Mesenchymal stem cell (in vitro differentiated cells and primary cell): ENCODE measurements around the gene VPS54.
A peak's percentile ranks its signal among the peaks of the same experiment; 100 is the strongest.
"Not testable (repeated sequence)": the region's sequence is repeated elsewhere in the genome, so short reads cannot be mapped to it uniquely, and the experiment has no call there.

Experiments used
- DNase-seq: peaks from one replicate; pipeline ENCODE4 v3.0.0-alpha.2; 2013
- H2AFZ ChIP-seq: one replicate; pipeline ENCODE4 v1.6.1; 2013; ENCODE audit warnings: low read depth, mild to moderate bottlenecking, control low read depth, inconsistent platforms, low read length, moderate library complexity
- H2AK5ac ChIP-seq: 2 replicates; pipeline ENCODE4 v1.6.1; 2013; ENCODE audit warnings: low read length, moderate library complexity, mild to moderate bottlenecking, inconsistent platforms; ENCODE audit not compliant: severe bottlenecking
- H2BK120ac ChIP-seq: one replicate; pipeline ENCODE4 v1.6.1; 2013; ENCODE audit warnings: low read depth, mild to moderate bottlenecking, inconsistent platforms, low read length, moderate library complexity
- H2BK12ac ChIP-seq, 2 experiments: one replicate each; pipeline ENCODE4 v1.6.1; 2013; ENCODE audit warnings: inconsistent platforms in 2 of 2, low read length in 2 of 2, mild to moderate bottlenecking in 2 of 2, moderate library complexity in 2 of 2, control low read depth in 1 of 2
- H2BK15ac ChIP-seq: one replicate; pipeline ENCODE4 v1.6.1; 2013; ENCODE audit warnings: mild to moderate bottlenecking, low read depth, inconsistent platforms; ENCODE audit not compliant: poor library complexity, severe bottlenecking
- H2BK5ac ChIP-seq: 2 replicates; pipeline ENCODE4 v1.6.1; 2013; ENCODE audit warnings: low read depth, mild to moderate bottlenecking, low read length, control low read depth, inconsistent platforms; ENCODE audit not compliant: poor library complexity, severe bottlenecking
- H3K14ac ChIP-seq, 2 experiments: one replicate each; pipeline ENCODE4 v1.6.1; 2013; ENCODE audit warnings: inconsistent platforms in 2 of 2, low read length in 2 of 2, control low read depth in 1 of 2, mild to moderate bottlenecking in 1 of 2, moderate library complexity in 1 of 2
- H3K18ac ChIP-seq, 2 experiments: one replicate each; pipeline ENCODE4 v1.6.1; 2013; ENCODE audit warnings: inconsistent platforms in 2 of 2, low read length in 2 of 2, control low read depth in 1 of 2, low read depth in 1 of 2, mild to moderate bottlenecking in 1 of 2
- H3K23ac ChIP-seq, 2 experiments: one replicate each; pipeline ENCODE4 v1.6.1; 2013; ENCODE audit warnings: inconsistent platforms in 2 of 2, low read length in 2 of 2, mild to moderate bottlenecking in 2 of 2, moderate library complexity in 2 of 2, control low read depth in 1 of 2
- H3K27ac ChIP-seq: 2 replicates; pipeline ENCODE4 v1.5.1; 2013; ENCODE audit warnings: mild to moderate bottlenecking, moderate library complexity, low read length, control low read depth, inconsistent platforms; ENCODE audit not compliant: poor library complexity, severe bottlenecking
- H3K27me3 ChIP-seq, 2 experiments: 2 replicates each; pipeline versions ENCODE4 v1.6.1 to v1.7.0; 2013; ENCODE audit warnings: low read length in 2 of 2, mild to moderate bottlenecking in 2 of 2, moderate library complexity in 2 of 2, control low read depth in 1 of 2, inconsistent platforms in 1 of 2; ENCODE audit not compliant: control insufficient read depth in 1 of 2, insufficient read depth in 1 of 2
- H3K36me3 ChIP-seq, 2 experiments: 2 replicates each; pipeline versions ENCODE4 v1.6.1 to v1.7.0; 2013; ENCODE audit warnings: low read length in 2 of 2, control low read depth in 1 of 2, inconsistent platforms in 1 of 2, low read depth in 1 of 2, mild to moderate bottlenecking in 1 of 2; ENCODE audit not compliant: insufficient read depth in 2 of 2, control insufficient read depth in 1 of 2
- H3K4ac ChIP-seq, 2 experiments: one replicate each; pipeline ENCODE4 v1.6.1; 2013; ENCODE audit warnings: inconsistent platforms in 2 of 2, low read length in 2 of 2, mild to moderate bottlenecking in 2 of 2, moderate library complexity in 2 of 2, control low read depth in 1 of 2, low read depth in 1 of 2
- H3K4me1 ChIP-seq: 2 replicates; pipeline ENCODE4 v1.6.1; 2013; ENCODE audit warnings: low read depth, low read length, control low read depth; ENCODE audit not compliant: control insufficient read depth, insufficient read depth
- H3K4me2 ChIP-seq: 2 replicates; pipeline ENCODE4 v1.6.1; 2013; ENCODE audit warnings: low read length, mild to moderate bottlenecking, inconsistent platforms; ENCODE audit not compliant: poor library complexity, severe bottlenecking
- H3K4me3 ChIP-seq, 2 experiments: 2 replicates each; pipeline versions ENCODE4 v1.5.1 to v1.7.0; 2013; ENCODE audit warnings: low read length in 2 of 2, mild to moderate bottlenecking in 2 of 2, control low read depth in 1 of 2, low read depth in 1 of 2; ENCODE audit not compliant: insufficient read depth in 1 of 2
- H3K79me1 ChIP-seq: replicated peaks from 2 replicates; pipeline ENCODE4 v1.6.1; 2013; ENCODE audit warnings: mild to moderate bottlenecking, control low read depth, low read length, inconsistent platforms; ENCODE audit not compliant: poor library complexity, severe bottlenecking
- H3K9ac ChIP-seq: 2 replicates; pipeline ENCODE4 v1.7.0; 2013; ENCODE audit warnings: mild to moderate bottlenecking, low read length, moderate library complexity
- H3K9me3 ChIP-seq: 2 replicates; pipeline ENCODE4 v1.7.0; 2013; ENCODE audit warnings: mild to moderate bottlenecking, low read length; ENCODE audit not compliant: control insufficient read depth
- H4K8ac ChIP-seq: one replicate; pipeline ENCODE4 v1.6.1; 2013; ENCODE audit warnings: inconsistent platforms, mild to moderate bottlenecking, low read length, moderate library complexity
- H4K91ac ChIP-seq: one replicate; pipeline ENCODE4 v1.6.1; 2013; ENCODE audit warnings: mild to moderate bottlenecking, low read length, inconsistent platforms
- WGBS: methylation state at CpG from one replicate; pipeline ENCODE4 v1.1.7; 2013; ENCODE audit warnings: mixed read lengths; 5-methylcytosine and 5-hydroxymethylcytosine counted together

VPS54 gene

GRCh38 chr2:63996582-63997198 lies 22.5 kb downstream of the VPS54 start:
- not testable (repeated sequence) for H3K14ac ChIP-seq, H3K4ac ChIP-seq, H4K8ac ChIP-seq, H3K23ac ChIP-seq, H2BK5ac ChIP-seq, H2AFZ ChIP-seq, H3K36me3 ChIP-seq, H3K18ac ChIP-seq, H3K27me3 ChIP-seq, H3K9ac ChIP-seq, H2AK5ac ChIP-seq, H4K91ac ChIP-seq, H2BK12ac ChIP-seq, H2BK120ac ChIP-seq, DNase-seq, H3K4me1 ChIP-seq, H3K27ac ChIP-seq, H3K4me3 ChIP-seq, H3K9me3 ChIP-seq, H3K4me2 ChIP-seq, H2BK15ac ChIP-seq
- WGBS, result 98% methylated on average over 8 of the region's 10 CpGs
- H3K79me1 ChIP-seq, result peaks cover 27% of the 10 kb centered on the region

GRCh38 chr2:63994329-63995070 lies 24.7 kb downstream of the VPS54 start:
- not testable (repeated sequence) for H3K27ac ChIP-seq, H2BK15ac ChIP-seq, H3K9me3 ChIP-seq, H3K18ac ChIP-seq, H3K4me1 ChIP-seq, H2BK5ac ChIP-seq, H3K4me2 ChIP-seq, H3K9ac ChIP-seq, H3K36me3 ChIP-seq, H3K14ac ChIP-seq, H3K27me3 ChIP-seq, H2BK120ac ChIP-seq, H2AFZ ChIP-seq, H3K4ac ChIP-seq, H3K23ac ChIP-seq, H4K91ac ChIP-seq, H4K8ac ChIP-seq, H2AK5ac ChIP-seq, H3K4me3 ChIP-seq, H2BK12ac ChIP-seq
- DNase-seq, result peak; percentile 15
- H3K79me1 ChIP-seq, result peaks cover 27% of the 10 kb centered on the region
- WGBS, result 100% methylated on average over 7 of the region's 9 CpGs

- DNase-seq, result no peak
- no peak overlapping the region for H3K27ac ChIP-seq
- peaks cover 3% of the 10 kb centered on the region for H3K9me3 ChIP-seq
- H2BK120ac ChIP-seq, result no peak overlapping the region
- H4K91ac ChIP-seq, result no peak overlapping the region
- H2BK5ac ChIP-seq, result no peak overlapping the region
- 96% methylated on average over 5 of the region's 5 CpGs for WGBS
- H2BK15ac ChIP-seq, result no peak overlapping the region
- no peaks in the 10 kb centered on the region for H3K27me3 ChIP-seq
- no peak overlapping the region for H3K14ac ChIP-seq
- H3K23ac ChIP-seq, result no peak overlapping the region
- H3K4me2 ChIP-seq, result no peak overlapping the region
- no peaks in the 10 kb centered on the region for H3K4me1 ChIP-seq
- no peaks in the 10 kb centered on the region for H3K36me3 ChIP-seq
- H3K4me3 ChIP-seq, result no peak overlapping the region
- no peak overlapping the region for H3K9ac ChIP-seq
- H4K8ac ChIP-seq, result no peak overlapping the region
- H3K4ac ChIP-seq, result no peak overlapping the region
- H3K79me1 ChIP-seq, result peaks cover 29% of the 10 kb centered on the region
- H2BK12ac ChIP-seq, result no peak overlapping the region
- H2AFZ ChIP-seq, result no peak overlapping the region
- H3K18ac ChIP-seq, result no peak overlapping the region
- no peak overlapping the region for H2AK5ac ChIP-seq
Measured at GRCh38 chr2:63993871-63994270, 25.4 kb downstream of the VPS54 start.

- 88% methylated on average over 9 of the region's 9 CpGs for WGBS
- not testable (repeated sequence) for H2BK12ac ChIP-seq, H3K9me3 ChIP-seq, H4K91ac ChIP-seq, H2BK15ac ChIP-seq, H3K4me1 ChIP-seq, H2AK5ac ChIP-seq, DNase-seq, H3K18ac ChIP-seq, H2BK120ac ChIP-seq, H3K27ac ChIP-seq, H3K4me2 ChIP-seq, H2BK5ac ChIP-seq, H3K14ac ChIP-seq, H3K36me3 ChIP-seq, H3K4ac ChIP-seq, H3K27me3 ChIP-seq, H2AFZ ChIP-seq, H3K9ac ChIP-seq, H3K23ac ChIP-seq, H3K4me3 ChIP-seq, H4K8ac ChIP-seq
- peaks cover 31% of the 10 kb centered on the region for H3K79me1 ChIP-seq
Measured at GRCh38 chr2:63993130-63993584, 26.1 kb downstream of the VPS54 start.
